Keratinocyte (primary cell): ENCODE results near the gene INA. TPM values are rescaled to one million over a fixed set of nuclear protein-coding genes. Genes with fewer than 3 reads are reported as not detected.

Experiments used
- DNase-seq: peaks from one replicate; pipeline ENCODE4 v3.0.0-alpha.2; 2011; ENCODE audit warnings: low read depth, missing footprints, low spot score
- FAIRE-seq: peaks from 2 replicates; lab custom pipeline; 2011; peaks lifted over from hg19 to GRCh38; lab: Jason Lieb, UNC
- H2AFZ ChIP-seq: 2 replicates; pipeline ENCODE4 v1.6.0; 2012; ENCODE audit warnings: low read length, control low read depth, inconsistent platforms; ENCODE audit not compliant: control insufficient read depth
- H3K27ac ChIP-seq: 2 replicates; pipeline ENCODE4 v1.5.1; 2011; ENCODE audit warnings: low read length; ENCODE audit not compliant: control insufficient read depth, insufficient read depth
- H3K27me3 ChIP-seq: 3 replicates; pipeline ENCODE4 v1.6.0; 2011; ENCODE audit warnings: low read length; ENCODE audit not compliant: control insufficient read depth, insufficient read depth; ENCODE audit errors: extremely low read depth
- H3K36me3 ChIP-seq, 2 experiments: 2 replicates in 1 of 2; 3 replicates in 1 of 2; pipeline ENCODE4 v1.5.1; 2011; ENCODE audit warnings: low read length in 2 of 2, mild to moderate bottlenecking in 1 of 2; ENCODE audit not compliant: control insufficient read depth in 2 of 2, insufficient read depth in 2 of 2; ENCODE audit errors: extremely low read depth in 1 of 2
- H3K4me1 ChIP-seq: 3 replicates; pipeline ENCODE4 v1.5.1; 2011; ENCODE audit warnings: low read length; ENCODE audit not compliant: control insufficient read depth, insufficient read depth; ENCODE audit errors: extremely low read depth
- H3K4me2 ChIP-seq: 3 replicates; pipeline ENCODE4 v1.6.0; 2011; ENCODE audit warnings: low read depth, low read length; ENCODE audit not compliant: control insufficient read depth, insufficient read depth; ENCODE audit errors: extremely low read depth
- H3K4me3 ChIP-seq, 3 experiments: fragments of 200-600 bp in 1 of 3; sonication (generic) in 1 of 3; 2 replicates in 2 of 3; 3 replicates in 1 of 3; pipeline ENCODE4 v1.5.1; 2011 to 2016; ENCODE audit warnings: low read length in 3 of 3, mild to moderate bottlenecking in 3 of 3, control low read depth in 2 of 3, inconsistent platforms in 1 of 3, low read depth in 1 of 3, mixed read lengths in 1 of 3, mixed run types in 1 of 3, moderate library complexity in 1 of 3; ENCODE audit not compliant: control insufficient read depth in 2 of 3, insufficient read depth in 2 of 3; ENCODE audit errors: extremely low read depth in 1 of 3
- H3K79me2 ChIP-seq: 2 replicates; pipeline ENCODE4 v1.6.0; 2012; ENCODE audit warnings: low read length; ENCODE audit not compliant: control insufficient read depth, insufficient read depth
- H3K9ac ChIP-seq: 3 replicates; pipeline ENCODE4 v1.6.0; 2011; ENCODE audit warnings: low read length; ENCODE audit not compliant: control insufficient read depth, insufficient read depth; ENCODE audit errors: extremely low read depth
- H3K9me1 ChIP-seq: 3 replicates; pipeline ENCODE4 v1.6.0; 2011; ENCODE audit warnings: low read length; ENCODE audit not compliant: control insufficient read depth, insufficient read depth; ENCODE audit errors: extremely low read depth
- H3K9me3 ChIP-seq: 2 replicates; pipeline ENCODE4 v1.5.1; 2012; ENCODE audit warnings: low read depth, low read length; ENCODE audit not compliant: control insufficient read depth
- H4K20me1 ChIP-seq: 3 replicates; pipeline ENCODE4 v1.6.0; 2011; ENCODE audit warnings: low read length; ENCODE audit not compliant: control insufficient read depth, insufficient read depth; ENCODE audit errors: extremely low read depth
- CTCF ChIP-seq, 3 experiments: IDR thresholded peaks in 1 of 3; conservative IDR thresholded peaks in 1 of 3; optimal IDR thresholded peaks in 1 of 3; 2 replicates in 2 of 3; 3 replicates in 1 of 3; pipeline versions ENCODE3 to v1.5.1; 2011; ENCODE audit warnings: low read length in 3 of 3, mild to moderate bottlenecking in 3 of 3, moderate library complexity in 2 of 3, control low read depth in 1 of 3, inconsistent platforms in 1 of 3; ENCODE audit not compliant: insufficient read depth in 2 of 3; ENCODE audit errors: extremely low read depth in 1 of 3
- EZH2 ChIP-seq: IDR thresholded peaks from one replicate; pipeline ENCODE4 v1.6.1; 2012; ENCODE audit warnings: inconsistent platforms, mild to moderate bottlenecking, low read length, moderate library complexity
- dilution Hi-C: fragments of 300-500 bp; cut with MboI; formaldehyde crosslinking; loops from one replicate; pipeline ENCODE4 v1.7.0; 2020; ENCODE audit warnings: low sequenced_read_pairs; ENCODE audit not compliant: extremely low pct_ligation_motif_present
- polyA plus RNA-seq, 5 experiments: library from polyadenylated mRNA; depleted of rRNA in 3 of 5; stranded (reverse) in 3 of 5; stranded (forward) in 1 of 5; unstranded in 1 of 5; fragments of >200 nt; gene quantifications; 1 replicate in 1 of 5; 2 replicates in 3 of 5; 3 replicates in 1 of 5; pipeline versions ENCODE4 v1.2.1 to v1.2.3, GENCODE V29; 2011 to 2012; ENCODE audit warnings: missing spikeins in 2 of 5, low read depth in 1 of 5, low replicate concordance in 1 of 5

The INA gene
- polyA plus RNA-seq, 1 donor (not counting 4 experiments of a cell fraction or from before 2014, with no cell fraction given) = 4.6 TPM

- no peak for DNase-seq
- no peaks in the 10 kb centered on the region for H4K20me1 ChIP-seq
- H3K4me3 ChIP-seq = no peak overlapping the region
- dilution Hi-C loops = no loop called here
- H3K4me1 ChIP-seq = peaks cover 28% of the 10 kb centered on the region
- H3K9me3 ChIP-seq = no peaks in the 10 kb centered on the region
- no peak overlapping the region for H3K9ac ChIP-seq
- no peaks in the 10 kb centered on the region for H3K27me3 ChIP-seq
- H3K36me3 ChIP-seq = no peaks in the 10 kb centered on the region
- no peak overlapping the region for H2AFZ ChIP-seq
- TF ChIP-seq EZH2 = no peak
- TF ChIP-seq CTCF (optimal IDR thresholded peaks at IDR 0.05 in 1 of 3, IDR thresholded peaks at IDR 0.05 in 1 of 3, conservative IDR thresholded peaks at IDR 0.05 in 1 of 3; ENCODE audit: extremely low read depth in 1 of 3, insufficient read depth in 2 of 3, low read length in 3 of 3) = peak; percentile 17 to 63 (median 51)
- FAIRE-seq = no peak
- no peaks in the 10 kb centered on the region for H3K79me2 ChIP-seq
- H3K4me2 ChIP-seq = no peak overlapping the region
- H3K27ac ChIP-seq = no peak overlapping the region
- H3K9me1 ChIP-seq = no peaks in the 10 kb centered on the region
Observed at GRCh38 chr10:103238506-103239252, 38.3 kb upstream of the INA start.

GRCh38 chr10:103241262-103242011, 35.5 kb upstream of the INA start:
- Histone ChIP-seq H3K9me1 (no peaks in the 10 kb centered on the region), H3K9me3 (no peaks in the 10 kb centered on the region), H2AFZ (peak overlapping the region; percentile 88), H3K4me3 (peak overlapping the region; percentile 6 to 60 (median 57)), H3K4me2 (peak overlapping the region; percentile 85), H3K27ac (peak overlapping the region; percentile 90), H3K9ac (peak overlapping the region; percentile 81), H3K79me2 (no peaks in the 10 kb centered on the region), H4K20me1 (no peaks in the 10 kb centered on the region), H3K27me3 (no peaks in the 10 kb centered on the region), H3K36me3 (no peaks in the 10 kb centered on the region), H3K4me1 (peaks cover 28% of the 10 kb centered on the region)
- TF ChIP-seq EZH2 = no peak
- no peak for TF ChIP-seq CTCF (optimal IDR thresholded peaks at IDR 0.05 in 1 of 3, IDR thresholded peaks at IDR 0.05 in 1 of 3, conservative IDR thresholded peaks at IDR 0.05 in 1 of 3; ENCODE audit: extremely low read depth in 1 of 3, insufficient read depth in 2 of 3, low read length in 3 of 3)
- dilution Hi-C loops = no loop called here
- FAIRE-seq (peak; percentile 81), DNase-seq (no peak)
